Mesodermal cell (in vitro differentiated cells): ENCODE results near the gene PRSS21.

Experiments
- H3K27ac ChIP-seq: 2 replicates; pipeline ENCODE4 v1.7.0; 2013; ENCODE audit warnings: mild to moderate bottlenecking, low read depth, low read length, moderate library complexity; ENCODE audit not compliant: severe bottlenecking
- H3K36me3 ChIP-seq: 2 replicates; pipeline ENCODE4 v1.7.1; 2013; ENCODE audit warnings: mild to moderate bottlenecking, low read length, moderate library complexity; ENCODE audit not compliant: control insufficient read depth, insufficient read depth
- H3K4me1 ChIP-seq: one replicate; pipeline ENCODE4 v1.7.1; 2013; ENCODE audit warnings: mild to moderate bottlenecking, low read length; ENCODE audit not compliant: insufficient read depth, control insufficient read depth, poor library complexity, severe bottlenecking
- H3K4me3 ChIP-seq: 2 replicates; pipeline ENCODE4 v1.7.0; 2013; ENCODE audit warnings: low read length, control low read depth, mild to moderate bottlenecking; ENCODE audit not compliant: insufficient read depth, poor library complexity, severe bottlenecking; ENCODE audit errors: extremely low read depth
- H3K9me3 ChIP-seq: 2 replicates; pipeline ENCODE4 v1.7.1; 2013; ENCODE audit warnings: mild to moderate bottlenecking, low read length, moderate library complexity; ENCODE audit not compliant: control insufficient read depth
- WGBS, 2 experiments: methylation state at CpG; one replicate each; pipeline ENCODE4 v1.1.5; 2013; ENCODE audit warnings: missing lambda C conversion rate in 2 of 2; ENCODE audit not compliant: insufficient coverage in 2 of 2; 5-methylcytosine and 5-hydroxymethylcytosine counted together

The PRSS21 gene

GRCh38 chr16:2775131-2775716, 41.8 kb upstream of the PRSS21 start:
- no peaks in the 10 kb centered on the region for H3K9me3 ChIP-seq
- 87 to 95% methylated on average over 6 to 7 of the region's 7 CpGs for WGBS, 2 experiments
- H3K36me3 ChIP-seq: peaks cover 53% of the 10 kb centered on the region
- H3K27ac ChIP-seq: no peak overlapping the region
- H3K4me1 ChIP-seq: peaks cover 8% of the 10 kb centered on the region
- peak overlapping the region; percentile 87 for H3K4me3 ChIP-seq

GRCh38 chr16:2775765-2776499, 41.1 kb upstream of the PRSS21 start:
- peak overlapping the region; percentile 66 for H3K27ac ChIP-seq
- H3K9me3 ChIP-seq: no peaks in the 10 kb centered on the region
- peak overlapping the region; percentile 87 for H3K4me3 ChIP-seq
- peaks cover 8% of the 10 kb centered on the region for H3K4me1 ChIP-seq
- peaks cover 46% of the 10 kb centered on the region for H3K36me3 ChIP-seq
- WGBS, 2 experiments: 59 to 68% methylated on average over 9 to 11 of the region's 11 CpGs

- 0 to 1% methylated on average over 51 to 57 of the region's 72 CpGs for WGBS, 2 experiments
- peaks cover 8% of the 10 kb centered on the region for H3K4me1 ChIP-seq
- H3K9me3 ChIP-seq: no peaks in the 10 kb centered on the region
- H3K36me3 ChIP-seq: peaks cover 39% of the 10 kb centered on the region
- H3K27ac ChIP-seq: peak overlapping the region; percentile 66
- peak overlapping the region; percentile 87 for H3K4me3 ChIP-seq
Measured at GRCh38 chr16:2776500-2777139, 40.4 kb upstream of the PRSS21 start.

- no peaks in the 10 kb centered on the region for H3K9me3 ChIP-seq
- peaks cover 8% of the 10 kb centered on the region for H3K4me1 ChIP-seq
- 1% methylated on average over 50 to 57 of the region's 70 CpGs for WGBS, 2 experiments
- peak within 1 kb of the TSS; percentile 99 for H3K27ac ChIP-seq
- peak within 1 kb of the TSS; percentile 89 for H3K4me3 ChIP-seq
- H3K36me3 ChIP-seq: peaks cover 34% of the 10 kb centered on the region
Measured at GRCh38 chr16:2777231-2777902, 39.7 kb upstream of the PRSS21 start, which contains the start of gene ELOB. TSS of gene ELOB (minus strand) at chr16:2777280. CDS start at chr16:2777239, 41 bp downstream.

- Histone ChIP-seq H3K9me3 (no peaks in the 10 kb centered on the region), H3K27ac (peak overlapping the region; percentile 99), H3K4me3 (peak overlapping the region; percentile 89), H3K36me3 (peaks cover 27% of the 10 kb centered on the region), H3K4me1 (peaks cover 8% of the 10 kb centered on the region)
- 18 to 34% methylated on average over 18 to 19 of the region's 27 CpGs for WGBS, 2 experiments
Measured at GRCh38 chr16:2777903-2778629, 39.0 kb upstream of the PRSS21 start.

GRCh38 chr16:2778630-2778958, 38.4 kb upstream of the PRSS21 start:
- Histone ChIP-seq H3K4me1 (peaks cover 8% of the 10 kb centered on the region), H3K4me3 (peak overlapping the region; percentile 89), H3K9me3 (no peaks in the 10 kb centered on the region), H3K36me3 (peaks cover 22% of the 10 kb centered on the region), H3K27ac (no peak overlapping the region)
- WGBS, 2 experiments: 96 to 97% methylated on average over 7 to 12 of the region's 12 CpGs

- Histone ChIP-seq H3K4me1 (peaks cover 8% of the 10 kb centered on the region), H3K36me3 (peaks cover 16% of the 10 kb centered on the region), H3K27ac (no peak overlapping the region), H3K4me3 (no peak overlapping the region), H3K9me3 (no peaks in the 10 kb centered on the region)
- 92 to 98% methylated on average over 18 to 21 of the region's 23 CpGs for WGBS, 2 experiments
Measured at GRCh38 chr16:2779151-2779920, 37.7 kb upstream of the PRSS21 start.

GRCh38 chr16:2779978-2780898, 36.8 kb upstream of the PRSS21 start:
- H3K4me3 ChIP-seq: no peak overlapping the region
- WGBS, 2 experiments: 77 to 81% methylated on average over 11 to 13 of the region's 17 CpGs
- peaks cover 7% of the 10 kb centered on the region for H3K36me3 ChIP-seq
- peaks cover 7% of the 10 kb centered on the region for H3K4me1 ChIP-seq
- no peak overlapping the region for H3K27ac ChIP-seq
- H3K9me3 ChIP-seq: no peaks in the 10 kb centered on the region
